ENCODE data around the gene PDZD7.

PDZD7 gene

DNA sequence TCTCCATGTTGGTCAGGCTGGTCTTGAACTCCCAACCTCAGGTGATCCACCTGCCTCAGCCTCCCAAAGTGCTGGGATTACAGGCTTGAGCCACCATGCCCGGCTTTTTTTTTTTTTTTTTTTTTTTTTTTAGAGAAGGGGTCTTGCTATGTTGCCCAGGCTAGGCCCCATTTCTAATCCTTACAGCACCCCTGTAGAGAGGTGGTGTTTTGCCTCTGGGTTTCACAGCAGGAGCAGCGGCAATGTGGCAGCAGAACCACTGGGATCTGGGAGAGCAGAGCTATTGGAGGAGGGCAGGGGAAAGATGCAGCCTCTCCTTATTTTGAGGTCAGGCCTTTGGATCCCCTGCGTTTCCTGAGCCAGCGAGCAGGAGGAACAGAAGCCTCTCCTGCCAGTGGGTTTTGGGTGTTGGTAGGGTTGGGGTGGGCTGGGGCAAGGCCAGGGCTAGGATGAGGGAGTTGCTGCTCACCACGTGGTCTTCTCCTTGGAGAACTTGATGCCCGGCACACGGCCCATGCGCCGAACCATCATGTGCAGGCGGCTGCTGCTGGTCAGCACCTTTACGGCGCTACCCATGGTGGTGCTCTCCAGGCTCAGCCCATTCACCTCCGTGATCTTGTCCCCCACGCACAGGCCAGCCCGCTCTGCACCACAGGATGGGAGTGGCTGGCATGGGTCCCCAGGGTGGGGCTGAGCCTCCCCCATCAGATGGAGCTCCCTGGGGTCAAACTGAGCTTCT, 7.8 kb downstream of the PDZD7 start:
- Histone ChIP-seq H3K27ac (replicated peaks) (no peak overlapping the region), H3K27me3 (ENCODE audit: insufficient read depth, poor library complexity, severe bottlenecking) (no peaks in the 10 kb centered on the region), H3K4me3 (replicated peaks; ENCODE audit: insufficient read depth, low read length) (no peak overlapping the region)
- no peak for DNase-seq (ENCODE audit: low read depth in 1 of 2, low spot score in 1 of 2)
- TF ChIP-seq, protein P1, sequence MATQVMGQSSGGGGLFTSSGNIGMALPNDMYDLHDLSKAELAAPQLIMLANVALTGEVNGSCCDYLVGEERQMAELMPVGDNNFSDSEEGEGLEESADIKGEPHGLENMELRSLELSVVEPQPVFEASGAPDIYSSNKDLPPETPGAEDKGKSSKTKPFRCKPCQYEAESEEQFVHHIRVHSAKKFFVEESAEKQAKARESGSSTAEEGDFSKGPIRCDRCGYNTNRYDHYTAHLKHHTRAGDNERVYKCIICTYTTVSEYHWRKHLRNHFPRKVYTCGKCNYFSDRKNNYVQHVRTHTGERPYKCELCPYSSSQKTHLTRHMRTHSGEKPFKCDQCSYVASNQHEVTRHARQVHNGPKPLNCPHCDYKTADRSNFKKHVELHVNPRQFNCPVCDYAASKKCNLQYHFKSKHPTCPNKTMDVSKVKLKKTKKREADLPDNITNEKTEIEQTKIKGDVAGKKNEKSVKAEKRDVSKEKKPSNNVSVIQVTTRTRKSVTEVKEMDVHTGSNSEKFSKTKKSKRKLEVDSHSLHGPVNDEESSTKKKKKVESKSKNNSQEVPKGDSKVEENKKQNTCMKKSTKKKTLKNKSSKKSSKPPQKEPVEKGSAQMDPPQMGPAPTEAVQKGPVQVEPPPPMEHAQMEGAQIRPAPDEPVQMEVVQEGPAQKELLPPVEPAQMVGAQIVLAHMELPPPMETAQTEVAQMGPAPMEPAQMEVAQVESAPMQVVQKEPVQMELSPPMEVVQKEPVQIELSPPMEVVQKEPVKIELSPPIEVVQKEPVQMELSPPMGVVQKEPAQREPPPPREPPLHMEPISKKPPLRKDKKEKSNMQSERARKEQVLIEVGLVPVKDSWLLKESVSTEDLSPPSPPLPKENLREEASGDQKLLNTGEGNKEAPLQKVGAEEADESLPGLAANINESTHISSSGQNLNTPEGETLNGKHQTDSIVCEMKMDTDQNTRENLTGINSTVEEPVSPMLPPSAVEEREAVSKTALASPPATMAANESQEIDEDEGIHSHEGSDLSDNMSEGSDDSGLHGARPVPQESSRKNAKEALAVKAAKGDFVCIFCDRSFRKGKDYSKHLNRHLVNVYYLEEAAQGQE (IDR thresholded peaks at IDR 0.05; ENCODE audit: insufficient replicate concordance, low read depth), result no peak
- TF ChIP-seq SPI1 (IDR thresholded peaks at IDR 0.05; ENCODE audit: borderline replicate concordance, low read depth) (no peak), POLR2AphosphoS5 (IDR thresholded peaks at IDR 0.05; ENCODE audit: low read depth) (no peak), GABPA (IDR thresholded peaks at IDR 0.05; ENCODE audit: low read depth) (no peak)
- TF ChIP-seq, protein P2, sequence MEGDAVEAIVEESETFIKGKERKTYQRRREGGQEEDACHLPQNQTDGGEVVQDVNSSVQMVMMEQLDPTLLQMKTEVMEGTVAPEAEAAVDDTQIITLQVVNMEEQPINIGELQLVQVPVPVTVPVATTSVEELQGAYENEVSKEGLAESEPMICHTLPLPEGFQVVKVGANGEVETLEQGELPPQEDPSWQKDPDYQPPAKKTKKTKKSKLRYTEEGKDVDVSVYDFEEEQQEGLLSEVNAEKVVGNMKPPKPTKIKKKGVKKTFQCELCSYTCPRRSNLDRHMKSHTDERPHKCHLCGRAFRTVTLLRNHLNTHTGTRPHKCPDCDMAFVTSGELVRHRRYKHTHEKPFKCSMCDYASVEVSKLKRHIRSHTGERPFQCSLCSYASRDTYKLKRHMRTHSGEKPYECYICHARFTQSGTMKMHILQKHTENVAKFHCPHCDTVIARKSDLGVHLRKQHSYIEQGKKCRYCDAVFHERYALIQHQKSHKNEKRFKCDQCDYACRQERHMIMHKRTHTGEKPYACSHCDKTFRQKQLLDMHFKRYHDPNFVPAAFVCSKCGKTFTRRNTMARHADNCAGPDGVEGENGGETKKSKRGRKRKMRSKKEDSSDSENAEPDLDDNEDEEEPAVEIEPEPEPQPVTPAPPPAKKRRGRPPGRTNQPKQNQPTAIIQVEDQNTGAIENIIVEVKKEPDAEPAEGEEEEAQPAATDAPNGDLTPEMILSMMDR (IDR thresholded peaks at IDR 0.05; ENCODE audit: insufficient read depth, low read length), result no peak

DNA sequence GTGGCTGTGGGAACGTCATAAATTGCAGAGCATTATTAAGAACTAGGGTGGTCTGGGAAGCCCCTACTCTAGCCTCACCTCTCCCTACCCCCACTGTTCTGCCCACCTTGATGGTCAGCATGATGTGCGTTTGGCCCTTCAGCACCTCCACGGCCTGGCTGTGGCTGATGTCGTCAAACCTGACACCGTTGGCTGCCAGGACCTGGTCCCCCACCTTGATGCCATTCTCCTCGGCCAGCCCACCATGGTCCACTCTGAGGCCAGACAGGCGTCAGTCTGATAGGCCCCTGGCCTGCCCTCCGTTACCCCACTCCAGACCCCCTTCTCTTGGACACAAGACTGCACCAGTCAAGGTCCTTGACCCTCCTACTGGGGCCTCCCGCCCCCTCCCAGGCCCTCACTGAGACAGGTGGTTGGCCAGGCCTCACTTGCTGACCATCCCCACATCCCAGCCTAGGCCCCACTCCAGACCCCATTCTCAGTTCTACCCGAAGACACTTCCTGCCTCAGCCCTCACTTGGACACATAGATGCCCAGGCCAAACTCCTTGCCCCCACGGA, 9.2 kb downstream of the PDZD7 start:
- DNase-seq (ENCODE audit: low read depth in 1 of 2, low spot score in 1 of 2), result no peak
- Histone ChIP-seq H3K27ac (replicated peaks) (no peak overlapping the region), H3K27me3 (ENCODE audit: insufficient read depth, poor library complexity, severe bottlenecking) (no peaks in the 10 kb centered on the region), H3K4me3 (replicated peaks; ENCODE audit: insufficient read depth, low read length) (no peak overlapping the region)
- no peak for TF ChIP-seq SPI1 (IDR thresholded peaks at IDR 0.05; ENCODE audit: borderline replicate concordance, low read depth)
- TF ChIP-seq, protein P2 (IDR thresholded peaks at IDR 0.05; ENCODE audit: insufficient read depth, low read length), result no peak
- TF ChIP-seq GABPA (IDR thresholded peaks at IDR 0.05; ENCODE audit: low read depth), result no peak
- TF ChIP-seq POLR2AphosphoS5 (IDR thresholded peaks at IDR 0.05; ENCODE audit: low read depth), result no peak
- TF ChIP-seq, protein P1 (IDR thresholded peaks at IDR 0.05; ENCODE audit: insufficient replicate concordance, low read depth), result no peak

DNA sequence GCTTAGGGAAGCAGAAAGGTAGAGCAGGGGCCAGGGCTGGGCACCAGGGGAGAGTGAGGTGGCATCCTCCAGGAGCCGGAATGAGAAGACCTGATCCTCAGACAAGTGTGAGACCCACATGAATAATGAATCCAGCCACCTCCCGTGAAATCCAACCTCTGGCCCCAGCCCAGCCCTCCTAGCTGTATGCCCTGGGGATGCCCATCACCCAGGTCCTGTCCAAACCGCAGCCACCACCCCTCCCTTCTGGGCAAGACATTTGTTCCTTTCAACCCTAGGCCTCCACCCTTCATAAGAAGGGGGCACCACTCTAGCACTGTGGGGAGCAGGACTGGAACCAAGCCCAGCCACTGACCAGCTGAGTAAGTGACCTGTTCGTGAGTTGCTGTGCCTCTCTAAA, 9.7 kb downstream of the PDZD7 start:
- TF ChIP-seq, protein P1 (IDR thresholded peaks at IDR 0.05; ENCODE audit: insufficient replicate concordance, low read depth), result no peak
- TF ChIP-seq, protein P2 (IDR thresholded peaks at IDR 0.05; ENCODE audit: insufficient read depth, low read length), result no peak
- TF ChIP-seq GABPA (IDR thresholded peaks at IDR 0.05; ENCODE audit: low read depth) (no peak), SPI1 (IDR thresholded peaks at IDR 0.05; ENCODE audit: borderline replicate concordance, low read depth) (no peak), POLR2AphosphoS5 (IDR thresholded peaks at IDR 0.05; ENCODE audit: low read depth) (no peak)

More for the DNA sequence above, 9.7 kb downstream of the PDZD7 start:
- H3K27ac ChIP-seq (replicated peaks), result no peak overlapping the region
- no peak for DNase-seq (ENCODE audit: low read depth in 1 of 2, low spot score in 1 of 2)
- no peaks in the 10 kb centered on the region for H3K27me3 ChIP-seq (ENCODE audit: insufficient read depth, poor library complexity, severe bottlenecking)
- no peak overlapping the region for H3K4me3 ChIP-seq (replicated peaks; ENCODE audit: insufficient read depth, low read length)
